Activated CD8-positive, alpha-beta T cell treated with anti-CD3 and anti-CD28 coated beads for 36 hours (primary cell): Measurements from ENCODE around the gene ZNF613. TPM values are rescaled to one million over a fixed set of nuclear protein-coding genes. Genes with fewer than 3 reads are reported as not detected.

Experiments used
- ATAC-seq: fragments of 200-7000 bp; cut with Tn5 transposase; one replicate; pipeline ENCODE4 v1.10.0; 2021; ENCODE audit warnings: mild to moderate bottlenecking, moderate library complexity
- CTCF ChIA-PET: fragments of 350-600 bp; sonication (Branson Sonifier 250); formaldehyde crosslinking; loops from one replicate; lab custom pipeline; 2021; ENCODE audit warnings: antibody characterized with exemption; lab: Charles Lee
- POLR2A ChIA-PET: fragments of 350-600 bp; sonication (Branson Sonifier 250); formaldehyde crosslinking; loops from one replicate; lab custom pipeline; 2021; ENCODE audit warnings: antibody characterized with exemption; lab: Charles Lee
- DNase-seq: peaks from one replicate; pipeline ENCODE4 v3.0.0-alpha.2; 2020
- H3K27ac Mint-ChIP-seq: one replicate; pipeline ENCODE4 v1.8.0; 2021; ENCODE audit warnings: mild to moderate bottlenecking, mixed read lengths
- H3K27me3 Mint-ChIP-seq: one replicate; pipeline ENCODE4 v1.8.0; 2021; ENCODE audit warnings: mixed read lengths
- H3K36me3 Mint-ChIP-seq: one replicate; pipeline ENCODE4 v1.8.0; 2021; ENCODE audit warnings: low read depth, mixed read lengths
- H3K4me1 Mint-ChIP-seq: one replicate; pipeline ENCODE4 v1.8.0; 2021; ENCODE audit warnings: low read depth, mixed read lengths
- H3K4me3 Mint-ChIP-seq: one replicate; pipeline ENCODE4 v1.8.0; 2021; ENCODE audit warnings: mild to moderate bottlenecking, moderate library complexity, mixed read lengths
- H3K9me3 Mint-ChIP-seq: one replicate; pipeline ENCODE4 v1.8.0; 2021; ENCODE audit warnings: mixed read lengths
- intact Hi-C: fragments of 100-400 bp; cut with micrococcal nuclease; formaldehyde crosslinking; loops from one replicate; pipeline ENCODE4 v1.10.0; 2022
- total RNA-seq, 2 experiments: library from RNA; stranded (reverse); gene quantifications; one replicate each; pipeline ENCODE4 v1.2.3, GENCODE V29; 2021
- TF ChIP-seq, protein P1 (sequence below): fragments of 200-600 bp; IDR thresholded peaks from one replicate; pipeline ENCODE4 v1.8.0; 2022; ENCODE audit warnings: antibody characterized with exemption, mild to moderate bottlenecking

ZNF613 gene
- total RNA-seq, 2 experiments from 2014 or later = 3.2 to 3.5 TPM

DNA sequence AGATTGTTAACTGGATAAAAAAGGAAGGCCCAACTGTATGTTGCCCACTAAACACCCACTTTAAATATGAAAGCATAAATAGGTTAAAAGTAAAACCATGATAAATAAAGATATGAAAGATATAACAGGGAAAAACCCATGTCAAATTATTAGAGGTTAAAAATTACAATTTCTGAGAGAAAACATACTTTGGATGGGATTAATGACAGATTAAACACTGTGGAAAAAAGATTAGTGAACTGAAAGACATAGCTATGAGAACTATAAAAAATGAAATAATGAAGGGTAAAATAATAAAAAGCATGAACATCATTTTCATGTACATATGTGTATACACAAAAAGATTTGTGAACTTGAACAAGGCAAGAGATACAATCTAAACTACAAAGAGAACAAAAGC, 37.3 kb upstream of the ZNF613 start:
- peaks cover 3% of the 10 kb centered on the region for H3K4me1 Mint-ChIP-seq
- DNase-seq (no peak), ATAC-seq (no peak)
- peaks cover 80% of the 10 kb centered on the region for H3K9me3 Mint-ChIP-seq
- intact Hi-C loops = no loop called here
- no peak overlapping the region for H3K27ac Mint-ChIP-seq
- CTCF ChIA-PET = no interaction called here
- H3K27me3 Mint-ChIP-seq = no peaks in the 10 kb centered on the region
- H3K36me3 Mint-ChIP-seq = peaks cover 94% of the 10 kb centered on the region
- TF ChIP-seq, protein P1, sequence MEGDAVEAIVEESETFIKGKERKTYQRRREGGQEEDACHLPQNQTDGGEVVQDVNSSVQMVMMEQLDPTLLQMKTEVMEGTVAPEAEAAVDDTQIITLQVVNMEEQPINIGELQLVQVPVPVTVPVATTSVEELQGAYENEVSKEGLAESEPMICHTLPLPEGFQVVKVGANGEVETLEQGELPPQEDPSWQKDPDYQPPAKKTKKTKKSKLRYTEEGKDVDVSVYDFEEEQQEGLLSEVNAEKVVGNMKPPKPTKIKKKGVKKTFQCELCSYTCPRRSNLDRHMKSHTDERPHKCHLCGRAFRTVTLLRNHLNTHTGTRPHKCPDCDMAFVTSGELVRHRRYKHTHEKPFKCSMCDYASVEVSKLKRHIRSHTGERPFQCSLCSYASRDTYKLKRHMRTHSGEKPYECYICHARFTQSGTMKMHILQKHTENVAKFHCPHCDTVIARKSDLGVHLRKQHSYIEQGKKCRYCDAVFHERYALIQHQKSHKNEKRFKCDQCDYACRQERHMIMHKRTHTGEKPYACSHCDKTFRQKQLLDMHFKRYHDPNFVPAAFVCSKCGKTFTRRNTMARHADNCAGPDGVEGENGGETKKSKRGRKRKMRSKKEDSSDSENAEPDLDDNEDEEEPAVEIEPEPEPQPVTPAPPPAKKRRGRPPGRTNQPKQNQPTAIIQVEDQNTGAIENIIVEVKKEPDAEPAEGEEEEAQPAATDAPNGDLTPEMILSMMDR = no peak
- POLR2A ChIA-PET = interaction anchor here (1.5 kb wide), 1 partner anchor 13 kb away, joined by 3 read pairs; no protein-coding TSS in a partner anchor
- no peak overlapping the region for H3K4me3 Mint-ChIP-seq

DNA sequence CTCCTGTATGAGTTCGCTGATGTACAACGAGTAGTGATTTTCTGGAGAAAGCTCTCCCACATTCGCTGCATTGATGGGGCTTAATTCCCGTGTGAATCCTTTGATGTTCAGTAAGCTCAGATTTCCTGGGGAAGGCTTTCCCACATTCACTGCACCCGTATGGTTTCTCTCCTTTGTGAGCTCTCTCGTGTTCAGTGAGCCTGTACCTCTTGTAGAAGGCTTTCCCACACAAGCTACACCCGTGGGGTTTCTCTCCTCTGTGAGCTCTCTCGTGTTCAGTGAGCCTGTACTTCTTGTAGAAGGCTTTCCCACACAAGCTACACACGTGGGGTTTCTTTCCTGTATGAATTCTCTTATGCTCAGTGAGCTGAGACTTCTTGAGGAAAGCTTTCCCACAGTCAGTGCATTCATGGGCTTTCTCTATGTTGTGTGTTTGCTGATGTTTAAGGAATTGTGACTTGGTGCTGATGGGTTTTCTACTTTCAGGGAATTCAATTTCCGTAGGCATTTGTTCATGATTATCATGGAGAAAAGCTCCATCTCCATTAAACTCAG, 36.0 kb upstream of the ZNF613 start:
- peak; percentile 6 for DNase-seq
- TF ChIP-seq, protein P1 = no peak
- intact Hi-C loops = no loop called here
- Mint-ChIP-seq H3K27me3 (no peaks in the 10 kb centered on the region), H3K4me3 (no peak overlapping the region), H3K4me1 (peaks cover 3% of the 10 kb centered on the region), H3K36me3 (peaks cover 96% of the 10 kb centered on the region), H3K9me3 (peaks cover 79% of the 10 kb centered on the region), H3K27ac (no peak overlapping the region)
- ChIA-PET CTCF (no interaction called here), POLR2A (interaction anchor here (0.5 to 1.5 kb wide), 2 partner anchors 12 to 144 kb away, joined by 3 read pairs; no protein-coding TSS in a partner anchor)
- ATAC-seq = no peak

DNA sequence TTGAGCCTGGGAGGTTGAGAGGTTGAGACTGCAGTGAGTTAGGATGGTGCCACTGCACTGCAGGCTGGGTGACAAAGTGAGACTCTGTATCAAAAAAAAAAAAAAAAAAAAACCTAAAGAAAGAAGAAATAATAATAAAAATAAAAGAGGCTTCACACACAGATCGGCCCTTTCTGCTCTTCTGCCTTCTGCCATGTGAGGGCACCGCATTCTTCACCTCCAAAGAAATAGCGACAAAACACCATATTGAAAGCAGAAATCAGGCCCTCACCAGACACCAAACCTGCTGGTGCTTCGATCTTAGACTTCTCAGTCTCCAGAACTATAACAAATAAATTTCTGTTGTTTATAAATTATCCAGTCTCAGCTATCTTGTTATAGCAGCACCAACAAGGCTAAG, 25.4 kb upstream of the ZNF613 start:
- H3K4me3 Mint-ChIP-seq = no peak overlapping the region

DNA sequence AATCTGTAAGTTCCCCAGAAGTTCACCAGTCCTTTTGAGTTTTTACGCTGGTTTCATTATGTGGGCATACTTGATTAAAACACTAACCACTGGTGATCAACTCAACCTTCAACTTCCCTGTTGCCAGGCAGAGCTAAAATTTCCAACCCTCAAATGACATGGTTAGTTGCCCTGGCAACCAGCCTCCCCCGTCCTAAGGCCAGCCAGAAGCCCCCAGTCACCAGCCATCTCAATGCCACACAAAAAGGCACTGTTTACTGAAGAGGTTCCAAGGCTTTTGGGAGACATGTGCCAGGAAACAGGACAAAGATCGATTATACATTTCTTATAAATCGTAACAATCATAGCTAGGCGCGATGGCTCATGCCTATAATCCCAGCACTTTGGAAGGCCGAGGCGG, 24.1 kb upstream of the ZNF613 start:
- H3K27ac Mint-ChIP-seq = peak overlapping the region; percentile 99
- intact Hi-C loops = no loop called here
- H3K27me3 Mint-ChIP-seq = peaks cover 14% of the 10 kb centered on the region

More for the DNA sequence above, 25.4 kb upstream of the ZNF613 start:
- intact Hi-C loops = no loop called here
- ChIA-PET POLR2A (interaction anchor here (0.6 kb wide), 1 partner anchor 34 kb away, joined by 3 read pairs; no protein-coding TSS in a partner anchor), CTCF (no interaction called here)
- DNase-seq (no peak), ATAC-seq (no peak)
- TF ChIP-seq, protein P1 = no peak
- peaks cover 66% of the 10 kb centered on the region for H3K9me3 Mint-ChIP-seq
- H3K4me1 Mint-ChIP-seq = peaks cover 18% of the 10 kb centered on the region
- no peak overlapping the region for H3K27ac Mint-ChIP-seq
- peaks cover 90% of the 10 kb centered on the region for H3K36me3 Mint-ChIP-seq
- H3K27me3 Mint-ChIP-seq = peaks cover 6% of the 10 kb centered on the region

More for the DNA sequence above, 24.1 kb upstream of the ZNF613 start:
- H3K9me3 Mint-ChIP-seq = peaks cover 65% of the 10 kb centered on the region
- DNase-seq = no peak
- TF ChIP-seq, protein P1 = no peak
- peaks cover 18% of the 10 kb centered on the region for H3K4me1 Mint-ChIP-seq
- no peak for ATAC-seq
- POLR2A ChIA-PET = interaction anchor here (1.2 kb wide), 1 partner anchor 12 kb away, joined by 3 read pairs; no protein-coding TSS in a partner anchor
- peaks cover 87% of the 10 kb centered on the region for H3K36me3 Mint-ChIP-seq
- CTCF ChIA-PET = no interaction called here
- H3K4me3 Mint-ChIP-seq = peak overlapping the region; percentile 98
